ENCODE measurements around the gene KNDC1. TPM values are rescaled to one million over a fixed set of nuclear protein-coding genes. Genes with fewer than 3 reads are reported as not detected.

Gene KNDC1
- total RNA-seq, 1 experiment from 2014 or later, result 1.2 TPM

DNA sequence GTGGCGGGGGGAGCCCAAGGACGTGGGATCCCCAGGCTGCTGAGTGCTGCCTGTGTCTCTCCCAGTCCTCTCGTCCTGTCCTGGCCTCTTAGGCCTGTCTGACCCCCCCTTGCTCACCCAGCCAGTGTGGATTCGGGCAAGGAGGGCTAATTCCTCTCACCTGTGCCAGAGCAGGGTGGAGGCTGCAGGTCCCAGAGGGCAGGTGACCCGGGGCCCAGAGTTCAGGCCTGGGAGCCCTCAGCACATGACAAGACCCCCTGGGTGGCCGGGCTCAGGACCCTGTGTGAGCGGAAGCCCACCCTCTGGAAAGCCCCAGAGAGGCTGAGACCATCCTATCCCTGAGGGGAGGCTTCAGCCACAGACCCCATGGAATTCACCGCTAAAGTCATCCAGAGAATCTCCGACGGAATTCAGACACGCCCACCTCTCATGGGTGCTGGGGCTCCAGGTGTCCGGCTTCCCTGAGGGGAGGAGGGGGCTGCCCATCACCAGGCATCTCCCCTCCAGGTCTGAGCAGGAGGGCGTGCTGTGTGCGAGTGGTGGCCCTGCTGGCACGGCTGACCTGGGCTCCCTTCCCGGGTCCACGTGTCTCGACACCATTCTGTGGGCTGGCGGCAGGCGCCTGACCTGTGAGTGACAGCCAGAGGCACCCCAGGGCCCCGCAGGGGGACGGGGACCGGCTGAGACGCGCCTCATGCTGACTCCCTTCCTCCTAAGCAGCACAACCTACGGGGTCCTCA lies 5.0 kb downstream of the KNDC1 start:
- H3K27me3 Mint-ChIP-seq (ENCODE audit: unreplicated experiment), result no peaks in the 10 kb centered on the region
- no peaks in the 10 kb centered on the region for H3K9me3 Mint-ChIP-seq (ENCODE audit: low read depth, unreplicated experiment)
- intact Hi-C loops (cut with micrococcal nuclease; ENCODE audit: unreplicated experiment), result no loop called here
- TF ChIP-seq, protein P1, sequence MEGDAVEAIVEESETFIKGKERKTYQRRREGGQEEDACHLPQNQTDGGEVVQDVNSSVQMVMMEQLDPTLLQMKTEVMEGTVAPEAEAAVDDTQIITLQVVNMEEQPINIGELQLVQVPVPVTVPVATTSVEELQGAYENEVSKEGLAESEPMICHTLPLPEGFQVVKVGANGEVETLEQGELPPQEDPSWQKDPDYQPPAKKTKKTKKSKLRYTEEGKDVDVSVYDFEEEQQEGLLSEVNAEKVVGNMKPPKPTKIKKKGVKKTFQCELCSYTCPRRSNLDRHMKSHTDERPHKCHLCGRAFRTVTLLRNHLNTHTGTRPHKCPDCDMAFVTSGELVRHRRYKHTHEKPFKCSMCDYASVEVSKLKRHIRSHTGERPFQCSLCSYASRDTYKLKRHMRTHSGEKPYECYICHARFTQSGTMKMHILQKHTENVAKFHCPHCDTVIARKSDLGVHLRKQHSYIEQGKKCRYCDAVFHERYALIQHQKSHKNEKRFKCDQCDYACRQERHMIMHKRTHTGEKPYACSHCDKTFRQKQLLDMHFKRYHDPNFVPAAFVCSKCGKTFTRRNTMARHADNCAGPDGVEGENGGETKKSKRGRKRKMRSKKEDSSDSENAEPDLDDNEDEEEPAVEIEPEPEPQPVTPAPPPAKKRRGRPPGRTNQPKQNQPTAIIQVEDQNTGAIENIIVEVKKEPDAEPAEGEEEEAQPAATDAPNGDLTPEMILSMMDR (IDR thresholded peaks at IDR 0.05; ENCODE audit: unreplicated experiment), result no peak
- no peaks in the 10 kb centered on the region for H3K36me3 Mint-ChIP-seq (ENCODE audit: insufficient read depth, unreplicated experiment)
- no TSS peak for BruUV-seq (replicated peaks)
- no peak for DNase-seq
- H3K4me1 Mint-ChIP-seq (ENCODE audit: low read depth, unreplicated experiment), result no peaks in the 10 kb centered on the region
- no peak overlapping the region for H3K27ac Mint-ChIP-seq (ENCODE audit: unreplicated experiment)
- CTCF ChIA-PET, result no interaction called here
- H3K4me3 Mint-ChIP-seq (ENCODE audit: low read depth, unreplicated experiment), result no peak overlapping the region

DNA sequence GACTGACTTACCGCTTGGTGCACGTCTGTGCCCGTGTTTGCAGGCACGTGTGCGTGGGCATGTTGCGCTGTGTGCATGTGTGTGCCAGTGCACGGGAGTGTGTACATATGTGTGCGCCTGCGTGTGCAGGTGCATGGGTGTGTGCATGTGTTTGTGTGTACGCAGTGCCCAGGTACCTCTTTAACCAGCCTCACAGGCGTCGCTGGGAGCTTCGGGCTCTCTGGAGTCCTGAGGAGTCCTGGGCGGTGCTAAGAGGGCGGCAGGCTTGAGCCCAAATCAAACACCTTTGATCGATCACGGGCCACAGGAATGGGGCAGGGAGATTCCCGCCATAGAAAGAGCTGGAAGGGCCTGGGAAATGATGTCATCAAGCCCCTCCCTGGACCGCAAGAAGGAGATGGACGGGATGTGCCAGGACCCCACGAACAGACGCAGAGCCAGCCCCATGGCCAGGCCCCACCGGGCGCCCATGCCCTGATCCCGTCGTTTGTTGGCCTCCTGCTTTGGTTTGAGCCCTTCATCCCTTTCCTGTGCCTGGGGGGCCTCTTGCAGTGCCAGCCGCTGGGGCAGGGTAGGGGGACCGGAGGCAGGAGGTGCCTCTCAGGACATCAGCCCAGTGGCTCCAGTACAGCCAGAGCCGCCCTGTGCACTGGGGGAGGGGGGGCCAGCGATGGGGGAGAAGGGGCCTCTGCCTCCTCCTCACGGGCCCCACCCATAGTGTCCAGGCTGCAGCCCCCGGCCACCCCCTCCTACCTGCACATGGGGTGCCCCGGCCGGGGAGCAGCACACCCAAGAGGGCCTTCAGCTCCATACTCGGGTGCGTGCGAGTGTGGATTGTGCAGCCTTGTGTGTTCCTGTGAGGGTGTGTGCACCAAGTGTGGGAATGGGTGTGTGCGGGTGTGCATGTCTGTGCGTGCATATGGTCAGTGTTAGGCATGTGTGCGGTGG lies 5.8 kb downstream of the KNDC1 start:
- no peaks in the 10 kb centered on the region for H3K36me3 Mint-ChIP-seq (ENCODE audit: insufficient read depth, unreplicated experiment)
- no peak for DNase-seq
- no TSS peak for BruUV-seq (replicated peaks)
- no peaks in the 10 kb centered on the region for H3K4me1 Mint-ChIP-seq (ENCODE audit: low read depth, unreplicated experiment)
- H3K27ac Mint-ChIP-seq (ENCODE audit: unreplicated experiment), result no peak overlapping the region
- CTCF ChIA-PET, result no interaction called here
- intact Hi-C loops (cut with micrococcal nuclease; ENCODE audit: unreplicated experiment), result no loop called here
- H3K4me3 Mint-ChIP-seq (ENCODE audit: low read depth, unreplicated experiment), result no peak overlapping the region
- TF ChIP-seq, protein P1 (IDR thresholded peaks at IDR 0.05; ENCODE audit: unreplicated experiment), result no peak
- no peaks in the 10 kb centered on the region for H3K9me3 Mint-ChIP-seq (ENCODE audit: low read depth, unreplicated experiment)
- no peaks in the 10 kb centered on the region for H3K27me3 Mint-ChIP-seq (ENCODE audit: unreplicated experiment)

DNA sequence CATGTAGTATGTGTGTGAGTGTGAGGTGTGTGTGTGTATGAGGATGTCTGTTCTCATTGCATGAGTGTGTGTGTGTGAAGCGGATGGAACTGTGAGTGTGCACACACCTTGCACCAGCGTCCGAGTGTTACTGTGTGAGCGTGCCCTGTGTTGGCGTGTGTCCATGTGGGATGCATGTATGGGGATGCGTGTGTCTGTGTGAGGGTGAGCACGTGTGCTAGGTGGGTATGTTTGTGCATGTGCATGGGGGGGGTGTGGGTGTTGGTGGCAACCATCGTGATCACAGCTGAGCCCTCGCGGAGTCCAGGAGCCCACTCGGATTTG lies 6.4 kb downstream of the KNDC1 start:
- no TSS peak for BruUV-seq (replicated peaks)

DNA sequence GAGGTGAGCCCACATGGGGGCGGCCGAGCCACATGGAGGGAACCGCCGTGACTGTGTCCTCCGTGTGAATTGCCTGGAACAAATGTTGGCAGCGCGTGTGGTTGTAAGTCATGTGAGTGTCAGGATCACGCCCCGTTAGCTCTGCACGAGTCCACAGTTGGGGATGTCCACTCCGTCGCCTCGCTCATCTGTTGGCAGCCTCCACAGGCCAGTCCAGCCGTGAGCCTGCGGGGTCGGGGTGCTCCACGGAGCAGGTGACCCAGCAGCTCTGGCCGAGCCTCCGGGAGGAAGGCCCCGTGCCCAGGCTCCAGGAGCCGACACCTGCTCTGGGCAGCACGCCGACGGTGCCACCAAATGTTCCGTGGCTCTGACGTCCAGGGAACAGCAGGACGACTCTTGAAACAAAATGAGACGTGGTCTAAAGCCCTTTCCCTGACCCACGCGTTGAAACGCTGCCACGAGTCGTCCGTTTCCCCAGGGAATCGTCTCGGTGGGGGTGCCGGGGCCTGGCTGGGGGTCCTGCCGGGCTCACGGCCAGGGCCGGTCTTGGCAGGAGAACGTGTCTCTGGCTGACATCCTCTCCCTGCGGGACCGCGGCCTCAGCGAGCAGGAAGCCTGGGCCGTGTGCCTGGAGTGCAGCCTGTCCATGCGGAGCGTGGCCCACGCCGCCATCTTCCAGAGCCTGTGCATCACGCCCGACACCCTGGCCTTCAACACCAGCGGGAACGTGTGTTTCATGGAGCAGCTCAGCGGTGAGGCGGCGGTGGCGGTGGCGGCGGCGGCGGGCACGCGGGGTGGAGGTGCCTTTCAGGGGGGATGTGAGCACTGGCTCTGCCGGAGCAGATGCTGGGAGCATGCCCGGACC lies 7.0 kb downstream of the KNDC1 start:
- Mint-ChIP-seq H3K4me3 (ENCODE audit: low read depth, unreplicated experiment) (no peak overlapping the region), H3K36me3 (ENCODE audit: insufficient read depth, unreplicated experiment) (no peaks in the 10 kb centered on the region), H3K9me3 (ENCODE audit: low read depth, unreplicated experiment) (no peaks in the 10 kb centered on the region), H3K27ac (ENCODE audit: unreplicated experiment) (no peak overlapping the region), H3K4me1 (ENCODE audit: low read depth, unreplicated experiment) (no peaks in the 10 kb centered on the region), H3K27me3 (ENCODE audit: unreplicated experiment) (no peaks in the 10 kb centered on the region)
- no TSS peak for BruUV-seq (replicated peaks)
- CTCF ChIA-PET, result no interaction called here
- no peak for DNase-seq
- TF ChIP-seq, protein P1 (IDR thresholded peaks at IDR 0.05; ENCODE audit: unreplicated experiment), result no peak
- intact Hi-C loops (cut with micrococcal nuclease; ENCODE audit: unreplicated experiment), result no loop called here

More for the DNA sequence above, 6.4 kb downstream of the KNDC1 start:
- H3K36me3 Mint-ChIP-seq (ENCODE audit: insufficient read depth, unreplicated experiment), result no peaks in the 10 kb centered on the region
- no peak overlapping the region for H3K27ac Mint-ChIP-seq (ENCODE audit: unreplicated experiment)
- CTCF ChIA-PET, result no interaction called here
- TF ChIP-seq, protein P1 (IDR thresholded peaks at IDR 0.05; ENCODE audit: unreplicated experiment), result no peak
- intact Hi-C loops (cut with micrococcal nuclease; ENCODE audit: unreplicated experiment), result no loop called here
- H3K4me1 Mint-ChIP-seq (ENCODE audit: low read depth, unreplicated experiment), result no peaks in the 10 kb centered on the region
- H3K9me3 Mint-ChIP-seq (ENCODE audit: low read depth, unreplicated experiment), result no peaks in the 10 kb centered on the region
- H3K27me3 Mint-ChIP-seq (ENCODE audit: unreplicated experiment), result no peaks in the 10 kb centered on the region
- no peak overlapping the region for H3K4me3 Mint-ChIP-seq (ENCODE audit: low read depth, unreplicated experiment)
- no peak for DNase-seq

Measured in Calu3 (cell line).